Prostate gland (tissue), 2 donors: Measurements from ENCODE around the gene SERHL2.
"Not testable (repeated sequence)": the region's sequence is repeated elsewhere in the genome, so short reads cannot be mapped to it uniquely, and the experiment has no call there.

Experiments
- POLR2A ChIP-seq: fragments of 450-650 bp; IDR thresholded peaks from one replicate; pipeline ENCODE4 v1.6.1; 2016; ENCODE audit warnings: antibody characterized with exemption, mild to moderate bottlenecking
- POLR2AphosphoS5 ChIP-seq: sonication (generic); formaldehyde crosslinking; IDR thresholded peaks from one replicate; pipeline ENCODE4 v1.6.1; 2017; ENCODE audit warnings: antibody characterized with exemption
- TF ChIP-seq, protein P1 (sequence below), 4 experiments: fragments of 200-600 bp in 2 of 4; fragments of 450-650 bp in 2 of 4; sonication (generic) in 2 of 4; IDR thresholded peaks; 1 replicate in 3 of 4; 2 replicates in 1 of 4; pipeline ENCODE4 v1.5.1; 2016 to 2019; ENCODE audit warnings: antibody characterized with exemption in 4 of 4, mild to moderate bottlenecking in 2 of 4, moderate library complexity in 2 of 4

DNA sequence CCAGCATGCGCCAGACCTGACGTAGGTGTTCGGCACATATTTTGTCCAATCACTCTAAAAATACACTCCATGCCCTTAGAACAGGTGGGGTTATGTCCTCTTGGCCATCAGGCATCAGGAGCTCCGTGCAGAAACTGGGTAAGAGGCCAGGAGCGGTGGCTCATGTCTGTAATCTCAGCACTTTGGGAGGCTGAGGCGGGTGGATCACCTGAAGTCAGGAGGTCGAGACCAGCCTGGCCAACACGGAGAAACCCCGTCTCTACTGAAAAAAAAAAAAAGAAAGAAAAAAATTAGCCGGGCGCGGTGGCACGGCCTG lies 62.1 kb downstream of the SERHL2 start:
- TF ChIP-seq POLR2AphosphoS5, POLR2A: not testable (repeated sequence)
- TF ChIP-seq, protein P1, sequence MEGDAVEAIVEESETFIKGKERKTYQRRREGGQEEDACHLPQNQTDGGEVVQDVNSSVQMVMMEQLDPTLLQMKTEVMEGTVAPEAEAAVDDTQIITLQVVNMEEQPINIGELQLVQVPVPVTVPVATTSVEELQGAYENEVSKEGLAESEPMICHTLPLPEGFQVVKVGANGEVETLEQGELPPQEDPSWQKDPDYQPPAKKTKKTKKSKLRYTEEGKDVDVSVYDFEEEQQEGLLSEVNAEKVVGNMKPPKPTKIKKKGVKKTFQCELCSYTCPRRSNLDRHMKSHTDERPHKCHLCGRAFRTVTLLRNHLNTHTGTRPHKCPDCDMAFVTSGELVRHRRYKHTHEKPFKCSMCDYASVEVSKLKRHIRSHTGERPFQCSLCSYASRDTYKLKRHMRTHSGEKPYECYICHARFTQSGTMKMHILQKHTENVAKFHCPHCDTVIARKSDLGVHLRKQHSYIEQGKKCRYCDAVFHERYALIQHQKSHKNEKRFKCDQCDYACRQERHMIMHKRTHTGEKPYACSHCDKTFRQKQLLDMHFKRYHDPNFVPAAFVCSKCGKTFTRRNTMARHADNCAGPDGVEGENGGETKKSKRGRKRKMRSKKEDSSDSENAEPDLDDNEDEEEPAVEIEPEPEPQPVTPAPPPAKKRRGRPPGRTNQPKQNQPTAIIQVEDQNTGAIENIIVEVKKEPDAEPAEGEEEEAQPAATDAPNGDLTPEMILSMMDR (IDR thresholded peaks at IDR 0.05): not testable (repeated sequence)
